WTC11 (cell line): Measurements from ENCODE around the gene SENP7.

ENCODE experiments used
- ESRRA ChIP-seq: sonication (generic); formaldehyde crosslinking; IDR thresholded peaks from 2 replicates; pipeline ENCODE4 v1.8.1; 2022; ENCODE audit warnings: mild to moderate bottlenecking, missing genetic modification reagents, borderline replicate concordance
- TF ChIP-seq, protein P1 (sequence below): sonication (generic); formaldehyde crosslinking; IDR thresholded peaks from 2 replicates; pipeline ENCODE4 v1.8.1; 2022; ENCODE audit warnings: low read depth, missing genetic modification reagents, borderline replicate concordance
- TF ChIP-seq, protein P2 (sequence below): sonication (generic); formaldehyde crosslinking; IDR thresholded peaks from 2 replicates; pipeline ENCODE4 v1.8.0; 2022; ENCODE audit warnings: mild to moderate bottlenecking, missing genetic modification reagents

DNA sequence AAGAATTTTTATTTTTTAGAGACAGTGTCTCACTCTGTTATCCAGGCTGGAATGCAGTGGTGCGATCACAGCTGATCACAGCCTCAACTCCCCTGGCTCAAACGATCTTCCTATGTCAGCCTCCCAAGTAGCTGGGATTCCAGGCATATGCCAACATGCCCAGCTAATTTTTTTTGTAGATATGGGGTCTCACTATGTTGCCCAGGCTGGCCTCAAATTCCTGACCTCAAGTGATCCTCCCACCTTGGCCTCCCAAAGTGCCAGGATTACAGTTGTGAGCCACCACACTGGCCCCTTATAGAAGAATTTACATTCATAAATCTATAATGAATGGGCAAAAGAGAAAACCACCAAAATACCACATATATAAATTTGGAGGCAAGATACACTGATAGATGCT is 15.2 kb downstream of the SENP7 start:
- no peak for TF ChIP-seq ESRRA (CRISPR knock-in tag)
- TF ChIP-seq, protein P1, sequence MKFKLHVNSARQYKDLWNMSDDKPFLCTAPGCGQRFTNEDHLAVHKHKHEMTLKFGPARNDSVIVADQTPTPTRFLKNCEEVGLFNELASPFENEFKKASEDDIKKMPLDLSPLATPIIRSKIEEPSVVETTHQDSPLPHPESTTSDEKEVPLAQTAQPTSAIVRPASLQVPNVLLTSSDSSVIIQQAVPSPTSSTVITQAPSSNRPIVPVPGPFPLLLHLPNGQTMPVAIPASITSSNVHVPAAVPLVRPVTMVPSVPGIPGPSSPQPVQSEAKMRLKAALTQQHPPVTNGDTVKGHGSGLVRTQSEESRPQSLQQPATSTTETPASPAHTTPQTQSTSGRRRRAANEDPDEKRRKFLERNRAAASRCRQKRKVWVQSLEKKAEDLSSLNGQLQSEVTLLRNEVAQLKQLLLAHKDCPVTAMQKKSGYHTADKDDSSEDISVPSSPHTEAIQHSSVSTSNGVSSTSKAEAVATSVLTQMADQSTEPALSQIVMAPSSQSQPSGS (CRISPR knock-in tag) = no peak
- TF ChIP-seq, protein P2, sequence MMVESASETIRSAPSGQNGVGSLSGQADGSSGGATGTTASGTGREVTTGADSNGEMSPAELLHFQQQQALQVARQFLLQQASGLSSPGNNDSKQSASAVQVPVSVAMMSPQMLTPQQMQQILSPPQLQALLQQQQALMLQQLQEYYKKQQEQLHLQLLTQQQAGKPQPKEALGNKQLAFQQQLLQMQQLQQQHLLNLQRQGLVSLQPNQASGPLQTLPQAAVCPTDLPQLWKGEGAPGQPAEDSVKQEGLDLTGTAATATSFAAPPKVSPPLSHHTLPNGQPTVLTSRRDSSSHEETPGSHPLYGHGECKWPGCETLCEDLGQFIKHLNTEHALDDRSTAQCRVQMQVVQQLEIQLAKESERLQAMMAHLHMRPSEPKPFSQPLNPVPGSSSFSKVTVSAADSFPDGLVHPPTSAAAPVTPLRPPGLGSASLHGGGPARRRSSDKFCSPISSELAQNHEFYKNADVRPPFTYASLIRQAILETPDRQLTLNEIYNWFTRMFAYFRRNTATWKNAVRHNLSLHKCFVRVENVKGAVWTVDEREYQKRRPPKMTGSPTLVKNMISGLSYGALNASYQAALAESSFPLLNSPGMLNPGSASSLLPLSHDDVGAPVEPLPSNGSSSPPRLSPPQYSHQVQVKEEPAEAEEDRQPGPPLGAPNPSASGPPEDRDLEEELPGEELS (CRISPR knock-in tag) = no peak
